Skeletal muscle cell (primary cell): ENCODE data around the gene C9orf57.
"Not testable (repeated sequence)": the region's sequence is repeated elsewhere in the genome, so short reads cannot be mapped to it uniquely, and the experiment has no call there.

Source experiments
- DNase-seq: peaks from one replicate; pipeline ENCODE4 v3.0.0-alpha.2; 2010; ENCODE audit warnings: low read depth
- H3K4me3 ChIP-seq: 2 replicates; pipeline ENCODE4 v1.5.1; 2011; ENCODE audit warnings: low read depth, mild to moderate bottlenecking, control low read depth, low read length, moderate library complexity

Gene C9orf57

DNA sequence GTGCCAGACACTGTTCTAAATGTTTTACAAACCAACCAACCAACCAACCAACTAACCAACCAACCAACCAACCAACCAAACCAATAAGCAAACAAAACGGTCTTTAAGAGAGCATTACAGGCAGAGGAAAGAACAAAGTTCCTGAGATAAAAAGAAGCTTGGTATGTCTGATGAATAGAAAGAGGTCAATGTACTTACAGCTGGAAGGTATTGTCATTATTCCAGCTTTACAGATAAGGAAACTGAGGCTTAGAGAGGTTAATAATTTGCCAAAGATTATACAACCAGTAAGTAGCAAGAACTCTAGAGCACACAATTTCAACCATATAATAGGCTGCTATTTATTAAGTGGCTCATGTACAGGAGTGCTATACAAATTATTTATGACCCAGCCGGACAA, 29.6 kb downstream of the C9orf57 start:
- no peak overlapping the region for H3K4me3 ChIP-seq
- DNase-seq: no peak

DNA sequence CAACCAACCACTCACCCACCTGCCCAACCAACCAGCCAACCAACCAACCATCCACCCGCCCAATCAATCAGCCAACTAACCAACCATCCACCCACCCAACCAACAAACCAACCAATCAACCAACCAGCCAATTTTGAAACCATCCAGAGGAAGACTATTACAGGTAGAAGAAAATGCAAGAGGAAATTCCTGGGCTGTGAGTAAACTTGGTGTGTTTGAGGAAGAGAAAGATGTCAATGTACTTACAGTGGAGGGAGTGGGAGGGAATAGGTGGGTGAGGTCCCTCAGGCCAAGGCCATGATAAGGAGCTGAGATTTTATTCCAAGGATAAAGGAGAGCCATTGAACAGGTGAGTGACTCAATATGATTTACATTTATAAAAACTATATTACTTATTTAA, 30.4 kb downstream of the C9orf57 start:
- no peak overlapping the region for H3K4me3 ChIP-seq
- no peak for DNase-seq

GRCh38 chr9:72025906-72026305, 34.5 kb downstream of the C9orf57 start:
- no peak overlapping the region for H3K4me3 ChIP-seq
- no peak for DNase-seq

DNA sequence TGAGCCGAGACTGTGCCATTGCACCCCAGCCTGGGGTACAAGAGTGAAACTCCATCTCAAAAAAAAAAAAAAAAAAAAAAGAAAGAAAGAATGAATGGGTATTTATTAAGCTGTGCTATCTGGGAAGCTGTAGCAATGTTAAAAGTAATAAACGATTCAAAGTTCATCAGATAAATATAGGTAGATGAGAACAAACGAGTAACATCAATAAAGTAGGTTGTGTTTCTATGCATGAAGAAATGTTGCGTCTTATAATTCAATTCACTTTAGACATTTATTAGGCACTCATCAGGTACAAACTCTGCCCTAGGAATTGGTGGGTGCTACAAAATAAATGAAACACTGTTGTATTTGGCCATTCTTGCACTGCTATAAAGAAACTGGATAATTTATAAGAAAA, 36.8 kb downstream of the C9orf57 start:
- H3K4me3 ChIP-seq: no peak overlapping the region
- DNase-seq: no peak

DNA sequence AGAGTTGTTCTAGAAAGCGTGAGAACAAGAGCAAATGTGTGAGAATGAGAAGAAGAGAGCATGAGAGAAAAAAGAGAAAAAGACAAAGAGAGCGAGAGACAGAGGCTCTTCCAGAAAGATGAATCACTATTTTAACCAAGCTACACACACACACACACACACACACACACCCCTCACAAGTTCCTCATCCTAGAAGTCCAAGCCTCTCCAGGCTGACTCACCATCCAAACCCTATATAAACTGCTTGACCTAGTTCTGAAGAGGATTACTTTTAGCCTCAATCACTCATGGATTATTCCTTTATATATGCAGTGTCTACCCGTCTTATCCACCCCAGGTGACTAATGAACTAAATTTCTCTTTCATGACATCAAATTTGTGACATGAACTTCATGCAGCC, 37.6 kb downstream of the C9orf57 start:
- peak; percentile 86 for DNase-seq
- no peak overlapping the region for H3K4me3 ChIP-seq

- DNase-seq: no peak
- H3K4me3 ChIP-seq: no peak overlapping the region
Measured at GRCh38 chr9:72013292-72013760, 47.1 kb downstream of the C9orf57 start.

DNA sequence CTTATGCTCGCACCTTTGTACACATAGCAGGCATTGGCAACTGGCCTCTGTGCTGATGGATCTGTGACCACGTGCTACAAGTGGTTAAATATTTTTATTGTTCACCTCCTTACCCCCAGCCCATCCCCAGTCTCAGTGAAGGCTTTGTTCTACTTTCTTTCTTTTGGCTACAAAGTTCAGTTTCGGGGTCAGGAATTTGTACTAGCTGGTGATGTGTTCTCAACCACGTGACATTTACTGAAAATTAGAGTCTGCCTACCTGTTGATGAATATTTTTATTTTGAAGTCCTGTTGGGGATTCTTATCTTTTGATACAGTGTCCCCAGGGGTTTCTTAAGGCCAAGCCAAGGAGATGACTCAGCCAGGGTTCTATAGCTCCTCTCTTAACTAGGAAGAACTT, 47.8 kb downstream of the C9orf57 start:
- no peak for DNase-seq
- H3K4me3 ChIP-seq: no peak overlapping the region

- H3K4me3 ChIP-seq, DNase-seq: not testable (repeated sequence)
Measured at GRCh38 chr9:72007726-72008125, 52.7 kb downstream of the C9orf57 start.

DNA sequence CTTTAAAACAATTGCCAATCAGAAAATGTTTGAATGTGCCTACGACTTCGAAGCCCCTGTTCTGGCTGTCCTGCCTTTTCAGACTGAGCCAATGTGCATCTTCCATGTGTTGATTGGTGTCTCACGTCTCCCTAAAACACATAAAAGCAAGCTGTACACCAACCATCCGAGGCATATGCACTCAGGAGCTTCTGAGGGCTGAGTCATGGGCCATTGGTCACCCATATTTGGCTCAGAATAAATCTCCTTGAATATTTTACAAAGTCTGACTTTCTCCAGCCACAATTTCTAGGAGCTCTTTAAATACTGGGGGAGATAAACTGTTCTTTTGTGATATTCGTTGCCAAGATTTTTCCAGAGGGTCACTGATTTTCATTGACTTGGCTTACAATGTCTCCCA, 53.9 kb downstream of the C9orf57 start:
- H3K4me3 ChIP-seq: no peak overlapping the region
- no peak for DNase-seq

GRCh38 chr9:72005451-72005850, 55.0 kb downstream of the C9orf57 start:
- H3K4me3 ChIP-seq: no peak overlapping the region
- DNase-seq: no peak
